Heart right ventricle (tissue), 16 donors: ENCODE data around the gene GXYLT2. TPM values are rescaled to one million over a fixed set of nuclear protein-coding genes. Genes with fewer than 3 reads are reported as not detected.
"Not testable (repeated sequence)": the region's sequence is repeated elsewhere in the genome, so short reads cannot be mapped to it uniquely, and the experiment has no call there.

Source experiments
- ATAC-seq, 8 donors: fragments of 200-7000 bp; cut with Tn5 transposase; one replicate each; pipeline ENCODE4 v1.9.1; 2020; ENCODE audit warnings: mild to moderate bottlenecking in 8 of 8, moderate library complexity in 8 of 8, moderate number of reproducible peaks in 1 of 8
- DNase-seq, 2 donors: peaks; one replicate each; pipeline ENCODE4 v3.0.0-alpha.2; 2020
- H3K27ac ChIP-seq, 10 donors: fragments of 200-600 bp; sonication (generic) in 2 of 10; one replicate each; pipeline versions ENCODE4 v1.5.0 to v1.8.0; 2020 to 2022; ENCODE audit warnings: mild to moderate bottlenecking in 3 of 10
- H3K27me3 ChIP-seq, 7 donors: fragments of 200-600 bp; one replicate each; pipeline ENCODE4 v1.8.0; 2021 to 2022; ENCODE audit warnings: mild to moderate bottlenecking in 2 of 7
- H3K36me3 ChIP-seq, 9 donors: fragments of 200-600 bp; sonication (generic) in 1 of 9; one replicate each; pipeline versions ENCODE4 v1.5.0 to v1.8.0; 2020 to 2022; ENCODE audit warnings: mild to moderate bottlenecking in 2 of 9
- H3K4me1 ChIP-seq, 9 donors: fragments of 200-600 bp; sonication (generic) in 1 of 9; one replicate each; pipeline versions ENCODE4 v1.5.0 to v1.8.0; 2020 to 2022; ENCODE audit warnings: mild to moderate bottlenecking in 4 of 9
- H3K4me3 ChIP-seq, 10 donors: fragments of 200-600 bp; sonication (generic) in 2 of 10; one replicate each; pipeline versions ENCODE4 v1.5.0 to v1.8.0; 2020 to 2022; ENCODE audit warnings: mild to moderate bottlenecking in 7 of 10, moderate library complexity in 2 of 10
- H3K9me3 ChIP-seq, 11 donors: fragments of 200-600 bp in 10 of 11; sonication (generic) in 2 of 11; one replicate each; pipeline versions ENCODE4 v1.5.0 to v1.8.0; 2013 to 2022; ENCODE audit warnings: mild to moderate bottlenecking in 2 of 11, control low read depth in 1 of 11, moderate library complexity in 1 of 11
- WGBS, 2 donors: extraction: QIAGEN DNeasy Blood & Tissue Kit; methylation state at CpG; one replicate each; pipeline ENCODE4 v1.1.7; 2013; ENCODE audit warnings: inconsistent platforms in 1 of 2; 5-methylcytosine and 5-hydroxymethylcytosine counted together
- intact Hi-C, 10 donors: fragments of 100-400 bp; cut with DNase I; formaldehyde crosslinking; loops; one replicate each; pipeline versions ENCODE4 v1.11.1 to v1.14.2; 2022
- polyA plus RNA-seq, 2 donors: library from polyadenylated mRNA; stranded (reverse); fragments of 200-250 nt; gene quantifications; one replicate each; pipeline ENCODE4 v1.2.3, GENCODE V29; 2013
- total RNA-seq, 10 donors: library from RNA; stranded (reverse); fragmentation: NEBNext Ultra II Directional in 3 of 10; extraction: Animal tissue kit (Norgen Biotek cat#: 25700) in 3 of 10; gene quantifications; one replicate each; pipeline versions ENCODE4 v1.2.1 to v1.2.4, GENCODE V29; 2021 to 2023
- TF ChIP-seq, protein P1 (sequence below), 9 donors: fragments of 200-600 bp; sonication (generic) in 2 of 9; IDR thresholded peaks; one replicate each; pipeline versions ENCODE4 v1.5.0 to v1.8.0; 2021 to 2022; ENCODE audit warnings: antibody characterized with exemption in 9 of 9, mild to moderate bottlenecking in 5 of 9, moderate library complexity in 1 of 9
- donor health status: Arrhythmogenic right ventricular cardiomyopathy.
- donor health status: ischemic (EF 13 %, LVEDD 7.1; RV severe dilation, severe dysfunction).
- donor health status: healthy with polysubstance abuse.
- donor health status: DM: no; HTN: yes; CAD: no.
- donor health status: DM: no; HTN: no; CAD: no.
- donor health status: ischemic (EF 25% LVEDD 6.9; RV normal size, moderate dysfunction).
- donor health status: ischemic (EF 25% LVEDD 5.7; RV mildly dilated, moderate dysfunction).
- donor health status: healthy.
- donor health status: DM: yes; HTN: yes; CAD: no.
- donor health status: Ischemic cardiomyopathy.
- donor health status: ischemic (EF 35%, LVEDD 5.7; RV mildly dilated, moderate dysfunction).
- donor health status: nonischemic (EF 11% LVEDD 7.7; RV severe dilation, severe dysfunction).
- donor health status: DM: yes; HTN: yes; CAD: no.
- donor health status: PGD.
- donor health status: ischemic (EF 29% LVEDD 5.4; RV normal size, mild dysfunction).
- donor health status: nonischemic (EF 23%, LVEDD 6.1; RV moderate dilation, normal function).

GXYLT2 gene
- total and polyA plus RNA-seq, 12 donors, result 1.5 to 26.7 (median 13.9) TPM

DNA sequence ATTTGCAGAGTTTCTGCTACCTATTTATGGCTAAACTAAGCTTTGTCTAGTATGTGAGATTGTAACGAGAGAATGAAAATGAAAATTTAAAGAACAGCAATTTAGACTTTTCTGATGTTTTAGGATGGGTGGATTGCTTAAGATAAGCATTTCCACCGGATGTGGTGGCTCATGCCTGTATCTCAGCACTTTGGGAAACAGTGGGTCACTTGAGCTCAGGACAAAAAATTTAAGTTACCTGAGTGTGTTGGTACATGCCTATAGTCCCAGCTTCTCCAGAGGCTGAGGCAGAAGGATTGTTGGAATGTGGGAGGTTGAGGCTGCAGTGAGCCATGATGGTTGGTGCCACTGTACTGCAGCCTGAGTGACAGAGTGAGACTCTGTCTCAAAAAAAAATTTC lies 112.1 kb downstream of the GXYLT2 start:
- DNase-seq, result no peak
- H3K27me3 ChIP-seq, result no peaks in the 10 kb centered on the region
- H3K4me3 ChIP-seq, result peak overlapping the region in 8 of 10 donors; percentile 9 to 97 (median 92)
- TF ChIP-seq, protein P1, sequence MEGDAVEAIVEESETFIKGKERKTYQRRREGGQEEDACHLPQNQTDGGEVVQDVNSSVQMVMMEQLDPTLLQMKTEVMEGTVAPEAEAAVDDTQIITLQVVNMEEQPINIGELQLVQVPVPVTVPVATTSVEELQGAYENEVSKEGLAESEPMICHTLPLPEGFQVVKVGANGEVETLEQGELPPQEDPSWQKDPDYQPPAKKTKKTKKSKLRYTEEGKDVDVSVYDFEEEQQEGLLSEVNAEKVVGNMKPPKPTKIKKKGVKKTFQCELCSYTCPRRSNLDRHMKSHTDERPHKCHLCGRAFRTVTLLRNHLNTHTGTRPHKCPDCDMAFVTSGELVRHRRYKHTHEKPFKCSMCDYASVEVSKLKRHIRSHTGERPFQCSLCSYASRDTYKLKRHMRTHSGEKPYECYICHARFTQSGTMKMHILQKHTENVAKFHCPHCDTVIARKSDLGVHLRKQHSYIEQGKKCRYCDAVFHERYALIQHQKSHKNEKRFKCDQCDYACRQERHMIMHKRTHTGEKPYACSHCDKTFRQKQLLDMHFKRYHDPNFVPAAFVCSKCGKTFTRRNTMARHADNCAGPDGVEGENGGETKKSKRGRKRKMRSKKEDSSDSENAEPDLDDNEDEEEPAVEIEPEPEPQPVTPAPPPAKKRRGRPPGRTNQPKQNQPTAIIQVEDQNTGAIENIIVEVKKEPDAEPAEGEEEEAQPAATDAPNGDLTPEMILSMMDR (IDR thresholded peaks at IDR 0.05), result no peak
- intact Hi-C loops, result loop anchor here in 9 of 10 donors (2.0 to 10.0 kb wide), 10 partner anchors 37 to 155 kb away; partner anchors contain the start of gene SHQ1 (in 2 of the 9)
- no peaks in the 10 kb centered on the region for H3K9me3 ChIP-seq
- H3K4me1 ChIP-seq, result peaks cover 0 to 75% (median 60%) of the 10 kb centered on the region in 9 donors
- no peak for ATAC-seq
- WGBS, 2 donors, result 37 to 41% methylated on average over 2 of the region's 2 CpGs
- H3K27ac ChIP-seq, result peak overlapping the region in 3 of 10 donors; percentile 7 to 99 (median 98)
- H3K36me3 ChIP-seq, result peaks cover 0 to 61% (median 0%) of the 10 kb centered on the region in 9 donors

GRCh38 chr3:73003050-73003449 lies 115.2 kb downstream of the GXYLT2 start:
- intact Hi-C loops, result loop anchor here in 3 of 10 donors (2.0 to 10.0 kb wide), 4 partner anchors 34 to 62 kb away; no protein-coding TSS in a partner anchor
- DNase-seq, H3K27me3 ChIP-seq, H3K4me3 ChIP-seq, ATAC-seq, H3K27ac ChIP-seq, H3K9me3 ChIP-seq: not testable (repeated sequence)
- H3K36me3 ChIP-seq, result peaks cover 0 to 88% (median 8%) of the 10 kb centered on the region in 9 donors
- H3K4me1 ChIP-seq, result peaks cover 0 to 83% (median 63%) of the 10 kb centered on the region in 9 donors
- WGBS, 2 donors, result 80 to 82% methylated on average over 8 of the region's 8 CpGs

DNA sequence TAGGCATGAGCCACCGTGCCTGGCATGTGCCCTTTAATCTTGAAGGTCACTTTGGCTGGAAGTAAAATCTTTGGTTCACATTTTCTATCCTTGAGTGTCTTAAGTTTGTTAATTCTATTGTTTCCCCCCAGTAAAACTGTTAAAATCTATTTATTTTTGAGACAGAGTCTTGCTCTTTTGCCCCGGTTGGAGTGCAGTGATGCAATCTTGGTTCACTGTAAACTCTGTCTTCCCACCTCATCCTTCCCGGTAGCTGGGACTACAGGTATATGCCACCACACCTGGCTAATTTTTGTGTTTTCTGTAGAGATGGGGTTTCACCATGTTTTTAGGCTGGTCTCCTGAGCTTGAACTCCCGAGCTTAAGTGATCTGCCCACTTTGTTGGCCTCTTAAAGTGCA lies 116.5 kb downstream of the GXYLT2 start:
- TF ChIP-seq, protein P1 (IDR thresholded peaks at IDR 0.05), result no peak
- WGBS, 2 donors, result 61 to 65% methylated on average over 4 of the region's 4 CpGs
- no peak overlapping the region for H3K4me3 ChIP-seq
- H3K27me3 ChIP-seq, result no peaks in the 10 kb centered on the region
- peaks cover 0 to 83% (median 8%) of the 10 kb centered on the region in 9 donors for H3K36me3 ChIP-seq
- no peaks in the 10 kb centered on the region for H3K9me3 ChIP-seq
- ATAC-seq (no peak), DNase-seq (no peak)
- intact Hi-C loops, result loop anchor here in 2 of 10 donors (5.0 to 10.0 kb wide), 3 partner anchors 33 to 53 kb away; no protein-coding TSS in a partner anchor
- H3K4me1 ChIP-seq, result peaks cover 0 to 83% (median 60%) of the 10 kb centered on the region in 9 donors
- no peak overlapping the region for H3K27ac ChIP-seq

GRCh38 chr3:73007992-73008712 lies 120.3 kb downstream of the GXYLT2 start:
- H3K27me3 ChIP-seq, result no peaks in the 10 kb centered on the region
- no peak for DNase-seq
- peaks cover 0 to 83% (median 41%) of the 10 kb centered on the region in 9 donors for H3K4me1 ChIP-seq
- no peaks in the 10 kb centered on the region for H3K9me3 ChIP-seq
- intact Hi-C loops, result loop anchor here in 2 of 10 donors (5.0 to 10.0 kb wide), 2 partner anchors 34 to 47 kb away; no protein-coding TSS in a partner anchor
- peak overlapping the region in 1 of 10 donors; percentile 14 for H3K27ac ChIP-seq
- H3K4me3 ChIP-seq, result no peak overlapping the region
- 36 to 39% methylated on average over 6 of the region's 6 CpGs for WGBS, 2 donors
- peaks cover 0 to 67% (median 8%) of the 10 kb centered on the region in 9 donors for H3K36me3 ChIP-seq
- TF ChIP-seq, protein P1 (IDR thresholded peaks at IDR 0.05), result no peak
- ATAC-seq, result no peak
